Neuron (in vitro differentiated cells): ENCODE measurements around the gene RAPGEF2.

ENCODE experiments used
- H2AFZ ChIP-seq: one replicate; pipeline ENCODE4 v1.6.1; 2013; ENCODE audit warnings: low read depth, mild to moderate bottlenecking, inconsistent platforms, low read length, moderate library complexity
- H3K27me3 ChIP-seq: one replicate; pipeline ENCODE4 v1.6.1; 2013; ENCODE audit warnings: low read length; ENCODE audit not compliant: insufficient read depth
- H3K36me3 ChIP-seq: one replicate; pipeline ENCODE4 v1.6.1; 2013; ENCODE audit warnings: low read length; ENCODE audit not compliant: insufficient read depth
- H3K4me1 ChIP-seq: one replicate; pipeline ENCODE4 v1.6.1; 2013; ENCODE audit warnings: low read length; ENCODE audit not compliant: insufficient read depth
- H3K4me3 ChIP-seq: 2 replicates; pipeline ENCODE4 v1.5.1; 2013; ENCODE audit warnings: mild to moderate bottlenecking, low read length, moderate library complexity
- H3K9me3 ChIP-seq: one replicate; pipeline ENCODE4 v1.6.1; 2013; ENCODE audit warnings: low read length

Gene RAPGEF2

GRCh38 chr4:159258889-159259560, 156.1 kb downstream of the RAPGEF2 start:
- no peak overlapping the region for H2AFZ ChIP-seq
- no peaks in the 10 kb centered on the region for H3K27me3 ChIP-seq
- peaks cover 2% of the 10 kb centered on the region for H3K9me3 ChIP-seq
- H3K36me3 ChIP-seq, result peaks cover 6% of the 10 kb centered on the region
- H3K4me3 ChIP-seq, result no peak overlapping the region
- H3K4me1 ChIP-seq, result no peaks in the 10 kb centered on the region

DNA sequence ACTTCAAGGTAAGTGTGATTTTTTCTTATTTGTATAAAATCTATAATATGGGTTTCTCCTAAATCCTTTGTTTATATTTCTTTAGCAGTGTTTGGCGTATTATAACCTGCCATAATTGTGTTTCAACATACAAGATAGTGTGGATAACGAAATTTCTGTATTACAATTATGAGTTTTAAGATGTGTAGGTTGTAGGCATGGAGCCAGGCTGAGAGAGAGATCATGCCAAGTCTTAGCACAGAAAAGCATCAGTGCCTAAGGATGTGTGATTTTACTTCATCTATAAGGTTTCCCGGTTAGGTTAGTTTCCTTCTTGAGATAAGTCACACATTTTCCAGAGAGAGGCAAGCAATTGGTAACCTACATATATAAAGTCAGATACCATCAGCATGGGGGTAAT, 161.2 kb downstream of the RAPGEF2 start:
- no peak overlapping the region for H2AFZ ChIP-seq
- H3K27me3 ChIP-seq, result no peaks in the 10 kb centered on the region
- H3K36me3 ChIP-seq, result peaks cover 7% of the 10 kb centered on the region
- peaks cover 32% of the 10 kb centered on the region for H3K4me1 ChIP-seq
- H3K9me3 ChIP-seq, result no peaks in the 10 kb centered on the region
- H3K4me3 ChIP-seq, result no peak overlapping the region

DNA sequence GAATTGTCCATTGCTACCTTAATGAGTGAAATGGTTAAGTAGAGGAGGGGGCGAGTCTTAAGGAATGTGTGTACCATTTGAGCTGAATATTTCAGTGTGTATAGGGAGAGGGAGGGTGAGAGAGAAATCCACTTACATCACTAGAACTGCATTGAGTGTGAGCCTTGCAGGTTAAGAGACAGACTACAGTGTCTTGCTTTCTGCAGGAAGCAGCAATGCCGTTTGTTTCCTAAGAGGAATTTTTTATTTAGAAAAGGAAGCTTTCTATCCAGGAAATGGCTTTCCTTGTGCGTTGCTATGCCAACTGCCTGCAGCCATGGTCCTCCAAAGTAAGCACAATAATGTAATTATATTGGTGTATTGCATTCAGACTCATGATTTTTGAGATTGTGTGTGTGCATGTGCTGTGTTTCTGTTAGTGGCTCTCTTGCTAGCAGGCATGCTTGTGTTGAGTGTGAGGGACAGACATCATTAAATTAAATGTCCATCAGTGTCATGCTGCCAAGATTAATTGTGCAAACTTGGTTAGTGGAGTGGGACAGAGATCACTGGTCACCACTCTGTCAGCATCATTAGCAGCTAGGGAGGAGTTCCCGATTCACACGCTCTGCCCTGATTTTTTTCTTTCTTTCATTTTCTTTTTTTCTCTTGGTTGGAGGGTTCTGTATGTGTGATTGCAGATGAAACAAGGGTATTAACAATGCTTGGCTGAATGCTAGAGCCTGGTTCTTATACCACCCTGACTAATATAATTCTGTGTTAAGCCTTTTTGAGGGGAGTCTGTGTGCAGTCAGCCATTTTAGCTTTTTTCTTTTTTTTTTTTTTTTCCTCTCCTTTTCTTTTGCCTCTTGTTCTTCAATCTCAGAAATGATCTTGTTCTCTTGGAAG, 164.3 kb downstream of the RAPGEF2 start:
- peaks cover 7% of the 10 kb centered on the region for H3K36me3 ChIP-seq
- H3K27me3 ChIP-seq, result no peaks in the 10 kb centered on the region
- H3K4me3 ChIP-seq, result peak overlapping the region; percentile 45
- no peaks in the 10 kb centered on the region for H3K9me3 ChIP-seq
- peaks cover 59% of the 10 kb centered on the region for H3K4me1 ChIP-seq
- H2AFZ ChIP-seq, result peak overlapping the region; percentile 42

GRCh38 chr4:159267869-159268285, 165.0 kb downstream of the RAPGEF2 start:
- Histone ChIP-seq H2AFZ (peak overlapping the region; percentile 42), H3K4me3 (peak overlapping the region; percentile 45), H3K36me3 (peaks cover 3% of the 10 kb centered on the region), H3K27me3 (no peaks in the 10 kb centered on the region), H3K4me1 (peaks cover 65% of the 10 kb centered on the region), H3K9me3 (no peaks in the 10 kb centered on the region)

DNA sequence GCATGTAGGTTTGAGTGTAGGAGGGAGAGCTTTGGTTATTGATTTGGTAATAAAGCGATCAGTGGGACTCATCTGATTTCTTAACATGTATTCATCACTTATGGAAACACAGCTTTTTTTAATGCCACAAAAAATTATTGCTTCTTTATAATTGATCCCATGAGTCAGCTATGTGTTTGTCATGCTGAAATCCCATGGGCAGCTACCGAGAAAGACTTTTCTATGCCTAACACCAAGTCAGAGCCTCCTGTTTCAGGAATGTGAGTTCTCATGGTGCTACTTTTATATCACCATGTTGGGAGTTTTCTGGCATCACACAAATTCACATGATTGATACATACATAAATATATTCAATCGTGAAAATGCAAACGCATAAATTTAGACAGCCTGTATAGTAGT, 165.7 kb downstream of the RAPGEF2 start:
- Histone ChIP-seq H3K4me3 (peak overlapping the region; percentile 45), H3K4me1 (peaks cover 72% of the 10 kb centered on the region), H3K9me3 (no peaks in the 10 kb centered on the region), H3K27me3 (no peaks in the 10 kb centered on the region), H3K36me3 (peaks cover 3% of the 10 kb centered on the region), H2AFZ (no peak overlapping the region)

DNA sequence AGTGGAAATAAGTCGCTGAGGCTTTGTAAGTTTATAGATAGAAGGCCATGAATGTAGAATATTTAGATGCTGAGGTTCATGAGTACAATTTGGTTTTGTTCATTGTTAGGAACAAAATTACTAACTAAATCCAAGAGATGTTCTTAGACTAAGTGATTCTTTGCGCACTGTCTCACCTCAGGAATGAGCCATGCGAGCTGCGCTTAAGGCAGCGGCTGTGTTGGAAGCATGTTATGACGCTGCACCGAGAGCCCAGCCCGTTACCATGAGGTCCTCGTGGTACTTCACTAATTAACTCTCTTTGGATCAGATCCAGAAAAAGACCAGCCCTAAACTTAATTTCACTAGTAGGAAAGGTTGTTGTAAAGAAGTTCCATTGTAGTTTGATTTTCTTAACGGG, 166.2 kb downstream of the RAPGEF2 start:
- no peak overlapping the region for H2AFZ ChIP-seq
- no peaks in the 10 kb centered on the region for H3K9me3 ChIP-seq
- peak overlapping the region; percentile 45 for H3K4me3 ChIP-seq
- peaks cover 76% of the 10 kb centered on the region for H3K4me1 ChIP-seq
- no peaks in the 10 kb centered on the region for H3K27me3 ChIP-seq
- H3K36me3 ChIP-seq, result peaks cover 6% of the 10 kb centered on the region

GRCh38 chr4:159269956-159270355, 167.1 kb downstream of the RAPGEF2 start:
- Histone ChIP-seq H2AFZ (no peak overlapping the region), H3K36me3 (peaks cover 8% of the 10 kb centered on the region), H3K27me3 (no peaks in the 10 kb centered on the region), H3K9me3 (no peaks in the 10 kb centered on the region), H3K4me1 (peaks cover 76% of the 10 kb centered on the region), H3K4me3 (peak overlapping the region; percentile 45)

DNA sequence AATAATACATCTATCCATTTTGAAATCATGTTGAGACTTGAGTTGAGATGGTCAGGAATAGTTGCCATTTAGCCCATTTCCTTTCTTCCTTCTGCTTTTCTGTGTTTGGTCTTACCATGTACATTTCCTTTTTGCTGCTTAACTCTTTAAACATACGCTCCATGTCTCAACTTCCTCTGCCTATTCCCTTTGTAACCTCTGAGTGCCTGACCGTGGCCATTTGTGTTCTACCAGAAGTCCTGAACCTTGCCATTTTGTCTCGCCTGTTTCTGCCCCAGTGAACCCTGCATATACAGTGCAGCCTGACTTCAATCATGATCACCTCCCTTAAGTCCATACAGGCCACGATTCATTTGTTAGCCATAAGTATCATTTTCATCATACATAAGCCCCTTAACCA, 169.0 kb downstream of the RAPGEF2 start:
- H3K27me3 ChIP-seq, result no peaks in the 10 kb centered on the region
- H3K4me1 ChIP-seq, result peaks cover 65% of the 10 kb centered on the region
- H2AFZ ChIP-seq, result no peak overlapping the region
- no peak overlapping the region for H3K4me3 ChIP-seq
- no peaks in the 10 kb centered on the region for H3K9me3 ChIP-seq
- peaks cover 8% of the 10 kb centered on the region for H3K36me3 ChIP-seq

DNA sequence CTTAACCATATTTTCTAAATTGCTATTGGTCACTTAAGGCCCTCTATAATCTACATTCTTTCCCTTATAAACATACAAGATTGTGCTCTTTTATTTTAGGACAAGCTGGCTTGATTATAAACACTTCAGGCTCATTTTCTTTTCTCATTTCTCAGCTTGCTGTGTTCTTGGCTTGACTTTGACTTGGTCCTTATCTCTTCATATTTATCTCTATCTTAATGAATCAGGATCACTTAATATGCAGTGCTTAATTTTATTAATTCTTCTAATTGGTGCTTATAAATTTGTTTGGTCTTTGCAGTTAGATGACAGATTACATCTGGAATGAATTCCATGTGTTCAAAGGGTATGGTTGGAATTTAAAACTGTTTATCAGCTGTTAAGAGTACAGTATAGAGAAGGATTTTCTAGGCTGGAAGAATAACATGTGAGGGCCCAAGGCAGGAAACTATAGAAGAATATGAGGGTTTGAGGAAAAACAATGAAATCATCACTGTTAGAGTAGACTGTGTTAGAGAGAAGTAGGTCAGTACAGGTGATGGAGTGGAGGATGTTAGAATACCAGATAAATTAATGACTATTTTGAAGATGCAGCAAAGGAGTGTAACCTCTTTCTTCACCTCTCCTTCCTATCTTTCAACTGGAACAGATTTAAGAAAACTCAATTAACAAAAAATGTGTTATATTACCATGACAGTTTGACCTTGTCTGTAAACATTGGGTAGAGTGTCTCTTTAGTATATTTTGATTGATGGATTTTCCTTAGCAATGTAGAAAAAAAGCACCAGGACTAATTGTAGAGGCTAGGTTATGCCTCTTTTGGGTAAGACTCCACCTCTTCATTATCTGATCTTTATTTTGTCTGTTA, 169.6 kb downstream of the RAPGEF2 start:
- Histone ChIP-seq H3K27me3 (no peaks in the 10 kb centered on the region), H2AFZ (no peak overlapping the region), H3K4me1 (peaks cover 58% of the 10 kb centered on the region), H3K4me3 (no peak overlapping the region), H3K36me3 (peaks cover 8% of the 10 kb centered on the region), H3K9me3 (no peaks in the 10 kb centered on the region)

DNA sequence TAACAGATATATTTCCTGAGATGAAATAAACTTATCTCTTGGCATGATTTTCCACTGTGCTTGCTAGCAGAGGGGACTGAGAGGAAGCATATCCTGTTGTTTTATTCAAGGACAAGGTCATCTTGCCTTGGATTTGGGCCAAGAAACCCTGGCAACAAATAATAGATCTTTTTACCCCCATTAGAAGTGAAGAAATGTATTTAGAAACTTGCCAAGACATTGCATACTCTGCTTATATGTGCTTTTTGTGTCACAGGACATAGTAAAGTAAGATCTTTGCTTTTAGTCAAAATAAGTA, 170.2 kb downstream of the RAPGEF2 start:
- H3K9me3 ChIP-seq, result no peaks in the 10 kb centered on the region

GRCh38 chr4:159273841-159274240, 171.0 kb downstream of the RAPGEF2 start:
- peaks cover 46% of the 10 kb centered on the region for H3K4me1 ChIP-seq
- no peak overlapping the region for H3K4me3 ChIP-seq
- no peaks in the 10 kb centered on the region for H3K9me3 ChIP-seq
- H3K27me3 ChIP-seq, result no peaks in the 10 kb centered on the region
- H3K36me3 ChIP-seq, result peaks cover 12% of the 10 kb centered on the region
- no peak overlapping the region for H2AFZ ChIP-seq

More for the DNA sequence above, 170.2 kb downstream of the RAPGEF2 start:
- peaks cover 53% of the 10 kb centered on the region for H3K4me1 ChIP-seq
- H3K4me3 ChIP-seq, result no peak overlapping the region
- H2AFZ ChIP-seq, result no peak overlapping the region
- H3K27me3 ChIP-seq, result no peaks in the 10 kb centered on the region
- H3K36me3 ChIP-seq, result peaks cover 8% of the 10 kb centered on the region

GRCh38 chr4:159278399-159278798, 175.5 kb downstream of the RAPGEF2 start:
- Histone ChIP-seq H3K36me3 (peaks cover 26% of the 10 kb centered on the region), H2AFZ (no peak overlapping the region), H3K4me3 (no peak overlapping the region), H3K9me3 (no peaks in the 10 kb centered on the region), H3K27me3 (no peaks in the 10 kb centered on the region), H3K4me1 (peaks cover 15% of the 10 kb centered on the region)

DNA sequence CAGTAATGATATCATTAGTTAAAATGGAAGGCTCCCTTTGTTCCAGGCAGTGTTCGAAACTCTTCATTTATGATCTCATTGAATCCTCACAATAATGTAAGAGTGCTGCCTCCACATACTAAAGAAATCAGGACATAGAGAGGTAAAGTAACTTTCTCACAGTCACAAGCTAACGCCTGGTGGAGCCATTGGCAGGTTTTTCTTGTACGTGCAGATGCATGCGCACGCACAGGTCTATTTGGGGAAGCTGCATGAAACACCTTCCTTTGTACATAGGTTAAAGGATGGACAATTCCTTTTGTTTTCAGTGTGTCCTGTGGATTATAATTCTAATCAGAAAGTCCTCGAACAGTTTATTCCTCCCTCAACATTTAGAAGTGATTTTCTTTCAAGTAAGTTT, 176.2 kb downstream of the RAPGEF2 start:
- no peak overlapping the region for H3K4me3 ChIP-seq
- H3K36me3 ChIP-seq, result peaks cover 22% of the 10 kb centered on the region
- H3K4me1 ChIP-seq, result peaks cover 16% of the 10 kb centered on the region
- no peaks in the 10 kb centered on the region for H3K9me3 ChIP-seq
- no peak overlapping the region for H2AFZ ChIP-seq
- no peaks in the 10 kb centered on the region for H3K27me3 ChIP-seq
